OCI-LY7 (cell line): ENCODE data around the gene KRT83. TPM values are rescaled to one million over a fixed set of nuclear protein-coding genes. Genes with fewer than 3 reads are reported as not detected.

Source experiments
- BruUV-seq: library from RNA; stranded (reverse); fragments of 400-500 nt; replicated peaks from 2 replicates; lab custom pipeline; 2021; lab: Mats Ljungman, UMichigan
- CTCF ChIA-PET: fragments of 300-600 bp; sonication (Branson Sonifier 250); formaldehyde crosslinking; loops from one replicate; lab custom pipeline; 2022; ENCODE audit warnings: antibody characterized with exemption; ENCODE audit not compliant: unreplicated experiment; lab: Charles Lee
- POLR2A ChIA-PET: fragments of 300-600 bp; sonication (Branson Sonifier 250); formaldehyde crosslinking; loops from one replicate; lab custom pipeline; 2022; ENCODE audit warnings: antibody characterized with exemption; lab: Charles Lee
- DNase-seq: peaks from one replicate; pipeline ENCODE4 v3.0.0-alpha.2; 2015; ENCODE audit warnings: low spot score
- H2AFZ ChIP-seq: fragments of 200-600 bp; sonication (generic), shearing (Covaris generic); 2 replicates; pipeline ENCODE4 v1.6.1; 2014; ENCODE audit warnings: mild to moderate bottlenecking, antibody characterized with exemption, low read length, moderate library complexity
- H3K27ac ChIP-seq: fragments of 200-600 bp; sonication (generic); 2 replicates; pipeline ENCODE4 v1.5.1; 2014; ENCODE audit warnings: mixed run types, low read depth, mild to moderate bottlenecking, moderate library complexity, low read length, inconsistent platforms; ENCODE audit not compliant: poor library complexity, severe bottlenecking
- H3K36me3 ChIP-seq: fragments of 200-600 bp; sonication (generic); 2 replicates; pipeline ENCODE4 v1.6.1; 2014; ENCODE audit warnings: mild to moderate bottlenecking, antibody characterized with exemption, low read length, moderate library complexity, mixed read lengths; ENCODE audit not compliant: insufficient read depth
- H3K4me1 ChIP-seq: fragments of 200-600 bp; sonication (generic); 2 replicates; pipeline ENCODE4 v1.5.1; 2014; ENCODE audit warnings: mild to moderate bottlenecking, low read length; ENCODE audit not compliant: insufficient read depth, poor library complexity, severe bottlenecking
- H3K4me2 ChIP-seq: fragments of 200-600 bp; sonication (generic); 2 replicates; pipeline ENCODE4 v1.6.1; 2014; ENCODE audit warnings: mild to moderate bottlenecking, low read length
- H3K4me3 ChIP-seq: fragments of 200-600 bp; sonication (generic); 2 replicates; pipeline ENCODE4 v1.5.1; 2014; ENCODE audit warnings: mild to moderate bottlenecking, low read depth, low read length; ENCODE audit not compliant: poor library complexity, severe bottlenecking
- H3K79me2 ChIP-seq: fragments of 200-600 bp; sonication (generic); 2 replicates; pipeline ENCODE4 v1.6.1; 2016; ENCODE audit warnings: low read depth, mild to moderate bottlenecking, low read length, moderate library complexity, mixed read lengths; ENCODE audit not compliant: insufficient read depth
- H3K9me2 ChIP-seq: fragments of 200-600 bp; sonication (generic); 2 replicates; pipeline ENCODE4 v1.6.1; 2016; ENCODE audit warnings: mild to moderate bottlenecking, low read length, mixed read lengths; ENCODE audit not compliant: insufficient read depth
- H3K9me3 ChIP-seq: fragments of 200-600 bp; sonication (generic); 2 replicates; pipeline ENCODE4 v1.6.1; 2014; ENCODE audit warnings: mild to moderate bottlenecking, mixed run types, low read length, mixed read lengths
- H4K20me1 ChIP-seq: fragments of 200-600 bp; sonication (generic); 2 replicates; pipeline ENCODE4 v1.6.1; 2014; ENCODE audit warnings: mild to moderate bottlenecking, antibody characterized with exemption, low read length, moderate library complexity, mixed read lengths; ENCODE audit not compliant: insufficient read depth
- CTCF ChIP-seq: fragments of 200-600 bp; sonication (generic); conservative IDR thresholded peaks from 2 replicates; pipeline ENCODE4 v1.5.1; 2014; ENCODE audit warnings: mild to moderate bottlenecking, antibody characterized with exemption, low read length, moderate library complexity, mixed read lengths
- EZH2phosphoT487 ChIP-seq: fragments of 200-600 bp; sonication (generic); IDR thresholded peaks from 2 replicates; pipeline ENCODE4 v1.6.1; 2018; ENCODE audit warnings: low read depth, borderline replicate concordance, mild to moderate bottlenecking, mixed run types, antibody characterized with exemption, low read length, moderate library complexity, mixed read lengths
- intact Hi-C: fragments of 100-400 bp; cut with micrococcal nuclease; formaldehyde crosslinking; loops from one replicate; pipeline ENCODE4 v1.10.0; 2022; ENCODE audit not compliant: unreplicated experiment
- total RNA-seq, 2 experiments: library from RNA; depleted of rRNA in 1 of 2; stranded (reverse); fragments of >200 nt in 1 of 2; shearing (Covaris generic) in 1 of 2; gene quantifications; 2 replicates each; pipeline ENCODE4 v1.2.3, GENCODE V29; 2014 to 2022

Gene KRT83
- total RNA-seq, 2 experiments from 2014 or later: not detected

GRCh38 chr12:52267699-52268098 lies 53.5 kb downstream of the KRT83 start:
- Histone ChIP-seq H3K9me2 (no peaks in the 10 kb centered on the region), H3K4me3 (no peak overlapping the region), H2AFZ (no peak overlapping the region), H3K4me2 (no peak overlapping the region), H3K79me2 (no peaks in the 10 kb centered on the region), H3K9me3 (no peaks in the 10 kb centered on the region), H3K4me1 (no peaks in the 10 kb centered on the region), H3K36me3 (no peaks in the 10 kb centered on the region), H4K20me1 (no peaks in the 10 kb centered on the region), H3K27ac (no peak overlapping the region)
- BruUV-seq: no TSS peak
- intact Hi-C loops: no loop called here
- ChIA-PET POLR2A (no interaction called here), CTCF (no interaction called here)
- TF ChIP-seq EZH2phosphoT487 (no peak), CTCF (no peak)
- no peak for DNase-seq

GRCh38 chr12:52267266-52267665 lies 53.9 kb downstream of the KRT83 start:
- BruUV-seq: no TSS peak
- H3K9me2 ChIP-seq: no peaks in the 10 kb centered on the region
- H3K9me3 ChIP-seq: no peaks in the 10 kb centered on the region
- CTCF ChIA-PET: no interaction called here
- no peak for TF ChIP-seq EZH2phosphoT487
- TF ChIP-seq CTCF: no peak
- no peaks in the 10 kb centered on the region for H3K4me1 ChIP-seq
- no peaks in the 10 kb centered on the region for H4K20me1 ChIP-seq
- H3K4me3 ChIP-seq: no peak overlapping the region
- H2AFZ ChIP-seq: no peak overlapping the region
- no peak overlapping the region for H3K27ac ChIP-seq
- DNase-seq: no peak
- intact Hi-C loops: no loop called here
- H3K4me2 ChIP-seq: no peak overlapping the region
- POLR2A ChIA-PET: no interaction called here
- H3K79me2 ChIP-seq: no peaks in the 10 kb centered on the region
- H3K36me3 ChIP-seq: no peaks in the 10 kb centered on the region

- POLR2A ChIA-PET: interaction anchor here (0.7 kb wide), 1 partner anchor 9 kb away, joined by 3 read pairs; no protein-coding TSS in a partner anchor
- intact Hi-C loops: no loop called here
- DNase-seq: no peak
- no peak for TF ChIP-seq CTCF
- no peak for TF ChIP-seq EZH2phosphoT487
- Histone ChIP-seq H3K4me1 (no peaks in the 10 kb centered on the region), H4K20me1 (no peaks in the 10 kb centered on the region), H2AFZ (no peak overlapping the region), H3K4me2 (no peak overlapping the region), H3K9me2 (no peaks in the 10 kb centered on the region), H3K36me3 (no peaks in the 10 kb centered on the region), H3K9me3 (no peaks in the 10 kb centered on the region), H3K79me2 (no peaks in the 10 kb centered on the region), H3K27ac (no peak overlapping the region), H3K4me3 (no peak overlapping the region)
- CTCF ChIA-PET: no interaction called here
- no TSS peak for BruUV-seq
These were observed 54.7 kb downstream of the KRT83 start for GRCh38 chr12:52266514-52266913.
